ENCODE measurements around the gene SLC6A18. TPM values are rescaled to one million over a fixed set of nuclear protein-coding genes. Genes with fewer than 3 reads are reported as not detected.

Gene SLC6A18
- total and polyA plus RNA-seq, 2 of the 13 experiments (the other 11 are each of a cell fraction or from before 2014, with no cell fraction given) = not detected

DNA sequence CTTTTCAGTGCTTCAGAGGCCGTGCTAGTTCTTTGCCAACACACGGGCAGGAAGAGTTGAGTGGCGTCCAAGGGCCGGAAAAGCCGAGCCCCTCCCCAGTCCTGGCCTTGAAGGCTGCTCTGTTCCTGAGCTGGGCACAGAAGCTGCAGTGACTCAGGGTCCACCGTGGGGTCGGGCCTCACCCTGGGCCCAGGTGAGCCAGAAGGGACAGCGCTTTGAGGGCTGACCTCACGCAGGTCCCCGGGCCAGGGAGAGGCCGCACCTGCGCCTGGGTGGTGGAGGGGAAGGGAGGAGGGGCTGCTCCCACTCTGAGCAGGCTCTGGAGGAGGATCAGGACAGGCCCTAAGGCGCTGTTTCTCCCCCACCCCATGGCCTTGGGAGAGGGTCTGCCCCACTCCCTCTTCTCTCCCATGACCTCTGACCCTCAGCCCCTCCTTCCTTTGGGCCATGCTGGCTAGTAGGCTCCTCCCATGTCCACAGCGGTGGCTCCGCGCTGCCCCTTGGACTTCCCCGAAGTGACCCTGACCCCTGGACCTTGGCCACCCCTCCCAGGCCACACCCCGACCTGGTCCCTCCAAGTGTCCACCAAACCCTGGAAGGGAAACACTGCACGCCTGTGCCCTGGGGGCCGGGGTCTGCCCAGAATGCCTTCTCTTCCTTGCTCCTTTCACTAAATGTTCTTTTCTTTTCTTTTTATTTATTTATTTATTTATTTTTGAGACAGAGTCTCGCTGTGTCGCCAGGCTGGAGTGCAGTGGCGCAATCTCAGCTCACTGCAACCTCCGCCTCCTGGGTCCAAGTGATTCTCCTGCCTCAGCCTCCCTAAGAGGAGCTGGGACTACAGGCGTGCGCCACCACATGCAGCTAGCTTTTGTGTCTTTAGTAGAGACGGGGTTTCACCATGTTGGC, 43.5 kb upstream of the SLC6A18 start:
- Histone ChIP-seq H3K79me2 (ENCODE audit: insufficient read depth, low read length) (no peaks in the 10 kb centered on the region), H3K4me1 (ENCODE audit: insufficient read depth, low read length) (peaks cover 86% of the 10 kb centered on the region), H3K4me2 (ENCODE audit: low read depth, low read length) (peak overlapping the region; percentile 91), H3K36me3 (replicated peaks in 1 of 2; ENCODE audit: control insufficient read depth in 1 of 2, insufficient read depth in 2 of 2, low read length in 2 of 2) (no peaks in the 10 kb centered on the region), H3K27ac (ENCODE audit: extremely low read length, insufficient read depth, low read length) (peak overlapping the region; percentile 99), H3K9ac (ENCODE audit: insufficient read depth, low read depth, low read length) (peak overlapping the region; percentile 83), H3K4me3 (replicated peaks in 1 of 3; ENCODE audit: insufficient read depth in 1 of 3, low read depth in 2 of 3, low read length in 3 of 3) (peak overlapping the region; percentile 68 to 79 (median 74); a peak in 4 of 6 replicates), H4K20me1 (ENCODE audit: insufficient read depth, low read length) (no peaks in the 10 kb centered on the region), H2AFZ (ENCODE audit: low read length) (no peak overlapping the region), H3K27me3 (ENCODE audit: control insufficient read depth in 1 of 2, insufficient read depth in 2 of 2, low read length in 2 of 2) (no peaks in the 10 kb centered on the region; a peak in 1 of 5 replicates), H3K9me3 (ENCODE audit: low read length) (no peaks in the 10 kb centered on the region)
- POLR2A ChIA-PET = interaction anchor here (0.7 to 3.0 kb wide), 4 partner anchors 9 to 289 kb away, joined by 3 to 19 read pairs (median 8); partner anchors contain the start of genes BRD9 and TRIP13
- intact Hi-C loops (cut with micrococcal nuclease; ENCODE audit: unreplicated experiment) (no loop called here), in situ Hi-C loops (cut with HindIII; ENCODE audit: extremely low pct_ligation_motif_present, low pct_unique_long_range_greater_than_20kb) (no loop called here)
- DNase-seq (ENCODE audit: low spot score) (peak; percentile 45), ATAC-seq (peak; percentile 2), FAIRE-seq (peak; percentile 68)
- CTCF ChIA-PET (ENCODE audit: low intra/inter-chr PET ratio, low total read pairs) = no interaction called here
- WGBS (ENCODE audit: low lambda C conversion rate) = 7% methylated on average over 16 of the region's 27 CpGs
- BruUV-seq (replicated peaks) = no TSS peak
- TF ChIP-seq GFI1 (CRISPR knock-in tag; IDR thresholded peaks at IDR 0.05; ENCODE audit: borderline replicate concordance) (peak; percentile 65; the same call in 1 of the 2 replicates), BORCS8-MEF2B (CRISPR knock-in tag; IDR thresholded peaks at IDR 0.05) (peak; percentile 35; the same call in 1 of the 2 replicates), ZNF644 (CRISPR knock-in tag; IDR thresholded peaks at IDR 0.05; ENCODE audit: low read depth) (no peak), POLR2AphosphoS5 (IDR thresholded peaks at IDR 0.05; ENCODE audit: low read depth, low read length) (peak; percentile 54), ZNF841 (CRISPR knock-in tag; IDR thresholded peaks at IDR 0.05; ENCODE audit: borderline replicate concordance) (no peak), CHD4 (IDR thresholded peaks at IDR 0.05; ENCODE audit: borderline replicate concordance, low read length) (0 out of 2 replicates have a peak, but pooled peaks have one; percentile 26), SALL2 (CRISPR knock-in tag; IDR thresholded peaks at IDR 0.05) (peak; percentile 58; the same call in 1 of the 2 replicates), ZNF136 (CRISPR knock-in tag; IDR thresholded peaks at IDR 0.05; ENCODE audit: low read depth) (no peak), FOXA1 (IDR thresholded peaks at IDR 0.05) (no peak), FOXA1 (CRISPR knock-in tag; IDR thresholded peaks at IDR 0.05) (0 out of 2 replicates have a peak, but pooled peaks have one; percentile 25), THYN1 (CRISPR knock-in tag; IDR thresholded peaks at IDR 0.05; ENCODE audit: borderline replicate concordance, low read depth) (no peak), ZNF75D (CRISPR knock-in tag; IDR thresholded peaks at IDR 0.05; ENCODE audit: borderline replicate concordance) (no peak), XRCC5 (optimal IDR thresholded peaks at IDR 0.05; ENCODE audit: low read length) (peak; percentile 54), RARA (CRISPR knock-in tag; IDR thresholded peaks at IDR 0.05) (peak; percentile 79), HNF4A (CRISPR knock-in tag; IDR thresholded peaks at IDR 0.05) (peak; percentile 97), ZNF616 (CRISPR knock-in tag; IDR thresholded peaks at IDR 0.05; ENCODE audit: low read depth) (no peak), TARDBP (CRISPR knock-in tag; IDR thresholded peaks at IDR 0.05) (peak; percentile 57), KLF12 (CRISPR knock-in tag; IDR thresholded peaks at IDR 0.05; ENCODE audit: borderline replicate concordance) (peak; percentile 89; the same call in 1 of the 2 replicates)
- TF ChIP-seq, protein P1, sequence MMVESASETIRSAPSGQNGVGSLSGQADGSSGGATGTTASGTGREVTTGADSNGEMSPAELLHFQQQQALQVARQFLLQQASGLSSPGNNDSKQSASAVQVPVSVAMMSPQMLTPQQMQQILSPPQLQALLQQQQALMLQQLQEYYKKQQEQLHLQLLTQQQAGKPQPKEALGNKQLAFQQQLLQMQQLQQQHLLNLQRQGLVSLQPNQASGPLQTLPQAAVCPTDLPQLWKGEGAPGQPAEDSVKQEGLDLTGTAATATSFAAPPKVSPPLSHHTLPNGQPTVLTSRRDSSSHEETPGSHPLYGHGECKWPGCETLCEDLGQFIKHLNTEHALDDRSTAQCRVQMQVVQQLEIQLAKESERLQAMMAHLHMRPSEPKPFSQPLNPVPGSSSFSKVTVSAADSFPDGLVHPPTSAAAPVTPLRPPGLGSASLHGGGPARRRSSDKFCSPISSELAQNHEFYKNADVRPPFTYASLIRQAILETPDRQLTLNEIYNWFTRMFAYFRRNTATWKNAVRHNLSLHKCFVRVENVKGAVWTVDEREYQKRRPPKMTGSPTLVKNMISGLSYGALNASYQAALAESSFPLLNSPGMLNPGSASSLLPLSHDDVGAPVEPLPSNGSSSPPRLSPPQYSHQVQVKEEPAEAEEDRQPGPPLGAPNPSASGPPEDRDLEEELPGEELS (CRISPR knock-in tag; IDR thresholded peaks at IDR 0.05) = peak; percentile 58
- TF ChIP-seq, protein P2, sequence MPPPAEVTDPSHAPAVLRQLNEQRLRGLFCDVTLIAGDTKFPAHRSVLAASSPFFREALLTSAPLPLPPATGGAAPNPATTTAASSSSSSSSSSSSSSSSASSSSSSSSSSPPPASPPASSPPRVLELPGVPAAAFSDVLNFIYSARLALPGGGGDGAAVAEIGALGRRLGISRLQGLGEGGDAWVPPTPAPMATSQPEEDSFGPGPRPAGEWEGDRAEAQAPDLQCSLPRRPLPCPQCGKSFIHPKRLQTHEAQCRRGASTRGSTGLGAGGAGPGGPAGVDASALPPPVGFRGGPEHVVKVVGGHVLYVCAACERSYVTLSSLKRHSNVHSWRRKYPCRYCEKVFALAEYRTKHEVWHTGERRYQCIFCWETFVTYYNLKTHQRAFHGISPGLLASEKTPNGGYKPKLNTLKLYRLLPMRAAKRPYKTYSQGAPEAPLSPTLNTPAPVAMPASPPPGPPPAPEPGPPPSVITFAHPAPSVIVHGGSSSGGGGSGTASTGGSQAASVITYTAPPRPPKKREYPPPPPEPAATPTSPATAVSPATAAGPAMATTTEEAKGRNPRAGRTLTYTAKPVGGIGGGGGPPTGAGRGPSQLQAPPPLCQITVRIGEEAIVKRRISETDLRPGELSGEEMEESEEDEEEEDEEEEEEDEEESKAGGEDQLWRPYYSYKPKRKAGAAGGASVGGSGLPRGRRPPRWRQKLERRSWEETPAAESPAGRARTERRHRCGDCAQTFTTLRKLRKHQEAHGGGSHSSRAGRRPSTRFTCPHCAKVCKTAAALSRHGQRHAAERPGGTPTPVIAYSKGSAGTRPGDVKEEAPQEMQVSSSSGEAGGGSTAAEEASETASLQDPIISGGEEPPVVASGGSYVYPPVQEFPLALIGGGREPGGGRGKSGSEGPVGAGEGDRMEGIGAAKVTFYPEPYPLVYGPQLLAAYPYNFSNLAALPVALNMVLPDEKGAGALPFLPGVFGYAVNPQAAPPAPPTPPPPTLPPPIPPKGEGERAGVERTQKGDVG (CRISPR knock-in tag; IDR thresholded peaks at IDR 0.05; ENCODE audit: borderline replicate concordance) = peak; percentile 59; the same call in 1 of the 2 replicates

Measured in HepG2 (cell line).